ENCODE measurements around the gene MLH3.

The MLH3 gene

DNA sequence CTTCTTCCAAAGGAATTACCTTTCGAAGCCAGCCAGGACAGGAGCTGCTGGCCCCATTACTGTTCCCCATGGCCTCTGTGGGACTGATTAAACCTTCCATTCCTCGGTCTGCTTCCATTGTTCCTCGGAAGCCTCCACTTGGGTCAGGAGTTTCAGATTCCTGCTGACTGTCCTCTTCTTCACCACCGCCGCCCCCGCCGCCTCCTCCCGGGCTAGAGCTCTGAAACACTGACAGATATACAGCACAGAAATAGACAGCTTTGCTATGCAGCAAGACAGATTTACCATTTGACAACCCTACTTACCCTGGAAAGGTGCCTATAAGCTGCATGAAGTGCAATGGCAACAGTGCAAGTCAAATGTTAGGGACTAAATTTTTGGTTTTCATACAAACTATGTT lies 40.0 kb upstream of the MLH3 start:
- no peak for DNase-seq (ENCODE audit: low read depth)
- H3K4me3 ChIP-seq (ENCODE audit: low read length), result no peak overlapping the region
- TF ChIP-seq, protein P1, sequence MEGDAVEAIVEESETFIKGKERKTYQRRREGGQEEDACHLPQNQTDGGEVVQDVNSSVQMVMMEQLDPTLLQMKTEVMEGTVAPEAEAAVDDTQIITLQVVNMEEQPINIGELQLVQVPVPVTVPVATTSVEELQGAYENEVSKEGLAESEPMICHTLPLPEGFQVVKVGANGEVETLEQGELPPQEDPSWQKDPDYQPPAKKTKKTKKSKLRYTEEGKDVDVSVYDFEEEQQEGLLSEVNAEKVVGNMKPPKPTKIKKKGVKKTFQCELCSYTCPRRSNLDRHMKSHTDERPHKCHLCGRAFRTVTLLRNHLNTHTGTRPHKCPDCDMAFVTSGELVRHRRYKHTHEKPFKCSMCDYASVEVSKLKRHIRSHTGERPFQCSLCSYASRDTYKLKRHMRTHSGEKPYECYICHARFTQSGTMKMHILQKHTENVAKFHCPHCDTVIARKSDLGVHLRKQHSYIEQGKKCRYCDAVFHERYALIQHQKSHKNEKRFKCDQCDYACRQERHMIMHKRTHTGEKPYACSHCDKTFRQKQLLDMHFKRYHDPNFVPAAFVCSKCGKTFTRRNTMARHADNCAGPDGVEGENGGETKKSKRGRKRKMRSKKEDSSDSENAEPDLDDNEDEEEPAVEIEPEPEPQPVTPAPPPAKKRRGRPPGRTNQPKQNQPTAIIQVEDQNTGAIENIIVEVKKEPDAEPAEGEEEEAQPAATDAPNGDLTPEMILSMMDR (IDR thresholded peaks at IDR 0.05; ENCODE audit: insufficient read depth, low read depth, low read length, missing control alignments), result no peak

DNA sequence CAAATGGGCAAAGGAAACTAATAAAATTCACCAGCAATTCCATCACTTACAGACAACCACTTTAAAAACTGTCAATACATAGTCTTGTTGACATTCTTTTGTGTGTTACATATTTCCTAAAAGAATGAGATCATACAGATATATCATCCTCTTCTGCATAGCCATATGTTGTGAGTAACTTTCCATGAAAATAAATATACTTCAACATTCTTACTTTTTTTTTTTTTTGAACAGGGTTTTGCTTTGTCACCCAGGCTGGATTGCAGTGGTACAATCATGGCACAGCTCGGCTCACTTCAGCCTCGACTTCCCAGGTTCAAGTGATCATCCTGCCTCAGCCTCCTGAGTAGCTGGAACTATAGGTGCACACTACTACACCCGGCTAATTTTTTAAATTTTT lies 39.1 kb upstream of the MLH3 start:
- TF ChIP-seq, protein P1 (IDR thresholded peaks at IDR 0.05; ENCODE audit: insufficient read depth, low read depth, low read length, missing control alignments), result no peak
- no peak for DNase-seq (ENCODE audit: low read depth)
- no peak overlapping the region for H3K4me3 ChIP-seq (ENCODE audit: low read length)

DNA sequence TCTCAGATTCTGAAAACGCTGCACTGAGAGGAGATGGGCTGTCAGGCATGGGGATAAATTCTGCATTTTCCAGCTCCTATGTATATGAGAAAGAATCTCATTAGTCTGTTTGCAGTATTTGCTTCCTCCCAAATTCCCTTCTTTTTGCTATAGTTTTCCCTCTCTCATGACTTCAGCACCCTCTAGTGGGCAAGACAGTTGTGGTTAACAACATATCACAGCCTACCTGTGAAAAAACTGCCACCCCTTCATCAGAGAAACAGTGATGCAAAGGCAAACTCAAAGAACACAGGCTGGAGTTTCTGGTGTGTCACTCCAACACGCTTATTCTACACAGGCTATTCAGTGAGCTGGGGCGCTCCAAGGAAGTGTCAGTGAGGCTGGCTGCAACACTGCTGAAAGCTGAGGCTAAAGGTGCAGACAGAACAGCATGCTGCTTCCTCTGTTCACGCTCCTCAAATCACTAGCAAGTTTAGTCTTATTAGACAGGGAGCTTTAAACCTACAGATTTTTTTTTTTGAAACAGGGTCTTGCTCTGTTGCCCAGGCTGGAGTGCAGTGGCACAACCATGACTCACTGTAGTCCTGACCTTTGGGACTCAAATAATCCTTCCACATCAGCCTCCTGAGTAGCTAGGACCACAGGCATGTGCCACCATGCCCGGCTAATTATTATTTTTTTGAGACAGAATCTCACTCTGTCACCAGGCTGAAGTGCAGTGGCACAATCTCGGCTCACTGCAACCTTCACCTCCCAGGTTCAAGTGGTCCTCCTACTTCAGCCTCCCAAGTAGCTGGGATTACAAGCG lies 37.5 kb upstream of the MLH3 start:
- DNase-seq (ENCODE audit: low read depth), result peak; percentile 71
- no peak overlapping the region for H3K4me3 ChIP-seq (ENCODE audit: low read length)
- TF ChIP-seq, protein P1 (IDR thresholded peaks at IDR 0.05; ENCODE audit: insufficient read depth, low read depth, low read length, missing control alignments), result peak; percentile 86

DNA sequence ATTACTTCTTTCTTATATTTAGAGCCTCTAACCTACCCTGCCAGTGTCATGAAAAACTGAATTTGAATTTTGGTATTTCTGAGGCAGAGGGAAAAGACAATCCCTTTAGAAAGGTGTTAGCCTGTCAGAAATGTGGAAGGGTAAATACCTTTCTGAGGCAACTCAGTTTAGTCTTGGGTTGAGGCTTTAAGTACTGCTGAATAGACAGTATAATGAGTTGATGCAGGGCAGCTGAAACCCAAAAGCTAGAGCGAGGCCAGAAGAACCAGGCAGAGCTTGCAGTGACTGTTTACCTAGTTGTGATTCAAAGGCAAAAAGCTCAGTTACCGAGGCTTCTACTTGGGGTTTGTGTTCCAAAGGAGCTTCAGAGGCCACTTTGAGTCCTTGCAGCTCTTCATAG lies 36.9 kb upstream of the MLH3 start:
- H3K4me3 ChIP-seq (ENCODE audit: low read length), result no peak overlapping the region
- TF ChIP-seq, protein P1 (IDR thresholded peaks at IDR 0.05; ENCODE audit: insufficient read depth, low read depth, low read length, missing control alignments), result no peak
- no peak for DNase-seq (ENCODE audit: low read depth)

DNA sequence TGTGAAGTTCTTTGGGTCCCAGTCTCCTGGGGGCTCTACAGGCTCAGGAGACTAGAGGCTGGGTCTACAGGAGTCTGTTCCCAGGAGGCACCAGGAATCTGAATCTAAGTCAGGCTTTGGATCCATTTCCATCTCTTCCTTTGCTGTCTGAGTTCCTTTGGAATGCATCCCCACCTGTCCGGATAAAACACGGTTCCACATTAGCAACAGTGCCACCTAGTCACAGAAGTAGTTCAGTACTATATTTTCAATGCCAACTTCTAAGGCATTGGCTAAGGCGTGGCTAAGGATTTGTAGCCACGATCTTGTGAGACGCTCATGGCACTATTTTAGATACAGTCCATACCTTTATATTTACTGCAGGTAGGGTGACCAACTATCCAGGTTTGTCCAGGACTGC lies 33.2 kb upstream of the MLH3 start:
- TF ChIP-seq, protein P1 (IDR thresholded peaks at IDR 0.05; ENCODE audit: insufficient read depth, low read depth, low read length, missing control alignments), result peak; percentile 60

DNA sequence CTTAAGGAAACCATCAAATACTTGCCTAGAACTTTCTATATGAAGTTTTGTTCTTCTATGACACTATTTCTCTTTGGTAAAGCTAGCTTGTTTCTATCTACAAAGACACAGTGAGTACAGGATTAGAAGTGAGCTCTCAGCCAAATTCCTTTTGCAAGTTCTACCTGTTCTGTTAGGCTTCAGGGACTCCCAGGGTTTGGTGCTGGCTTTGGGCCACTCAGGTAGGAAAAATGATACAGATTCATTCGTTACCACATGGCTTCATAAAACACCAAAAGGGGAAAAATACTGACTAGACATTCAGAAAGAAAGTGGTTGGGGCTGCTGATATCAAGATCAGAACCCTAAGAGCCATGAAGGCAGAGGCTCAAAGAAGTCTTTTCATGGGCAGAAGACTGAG lies 32.0 kb upstream of the MLH3 start:
- TF ChIP-seq, protein P1 (IDR thresholded peaks at IDR 0.05; ENCODE audit: insufficient read depth, low read depth, low read length, missing control alignments), result no peak
- H3K4me3 ChIP-seq (ENCODE audit: low read length), result no peak overlapping the region

More for the DNA sequence above, 33.2 kb upstream of the MLH3 start:
- H3K4me3 ChIP-seq (ENCODE audit: low read length), result no peak overlapping the region
- peak; percentile 60 for DNase-seq (ENCODE audit: low read depth)

More for the DNA sequence above, 32.0 kb upstream of the MLH3 start:
- no peak for DNase-seq (ENCODE audit: low read depth)
